ENCODE results near the gene PRDM13.

DNA sequence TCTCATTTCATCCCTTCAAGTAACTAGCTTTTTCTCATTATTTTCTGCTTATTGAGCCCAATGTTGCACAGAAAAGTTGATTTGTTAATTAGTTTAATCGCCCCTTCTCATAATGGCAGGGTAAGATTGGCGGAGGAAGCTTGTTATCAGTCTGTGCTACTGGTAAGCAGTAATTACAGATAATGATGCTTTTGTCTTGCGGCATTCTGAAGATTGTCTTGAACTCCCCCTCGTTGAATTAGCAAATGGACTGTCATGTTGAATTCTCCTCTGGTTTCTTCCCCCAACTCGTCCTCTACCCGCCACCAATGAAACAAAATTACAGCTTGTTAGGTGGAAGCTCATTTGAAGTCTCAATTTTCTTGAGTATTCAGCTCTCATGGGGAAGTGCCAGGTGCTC is 39.4 kb downstream of the PRDM13 start:
- TF ChIP-seq, protein P1, sequence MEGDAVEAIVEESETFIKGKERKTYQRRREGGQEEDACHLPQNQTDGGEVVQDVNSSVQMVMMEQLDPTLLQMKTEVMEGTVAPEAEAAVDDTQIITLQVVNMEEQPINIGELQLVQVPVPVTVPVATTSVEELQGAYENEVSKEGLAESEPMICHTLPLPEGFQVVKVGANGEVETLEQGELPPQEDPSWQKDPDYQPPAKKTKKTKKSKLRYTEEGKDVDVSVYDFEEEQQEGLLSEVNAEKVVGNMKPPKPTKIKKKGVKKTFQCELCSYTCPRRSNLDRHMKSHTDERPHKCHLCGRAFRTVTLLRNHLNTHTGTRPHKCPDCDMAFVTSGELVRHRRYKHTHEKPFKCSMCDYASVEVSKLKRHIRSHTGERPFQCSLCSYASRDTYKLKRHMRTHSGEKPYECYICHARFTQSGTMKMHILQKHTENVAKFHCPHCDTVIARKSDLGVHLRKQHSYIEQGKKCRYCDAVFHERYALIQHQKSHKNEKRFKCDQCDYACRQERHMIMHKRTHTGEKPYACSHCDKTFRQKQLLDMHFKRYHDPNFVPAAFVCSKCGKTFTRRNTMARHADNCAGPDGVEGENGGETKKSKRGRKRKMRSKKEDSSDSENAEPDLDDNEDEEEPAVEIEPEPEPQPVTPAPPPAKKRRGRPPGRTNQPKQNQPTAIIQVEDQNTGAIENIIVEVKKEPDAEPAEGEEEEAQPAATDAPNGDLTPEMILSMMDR (IDR thresholded peaks at IDR 0.05; ENCODE audit: low read depth, low read length): no peak
- TF ChIP-seq EZH2phosphoT487 (IDR thresholded peaks at IDR 0.05; ENCODE audit: low read depth): no peak

All from OCI-LY3 (cell line).